Nephron (organoid): ENCODE results near the gene NKG7.

ENCODE experiments used
- H3K27ac Mint-ChIP-seq, 3 experiments: 2 replicates each; pipeline ENCODE4 v1.8.0; 2020; ENCODE audit warnings: mixed read lengths in 3 of 3, mild to moderate bottlenecking in 2 of 3, moderate library complexity in 1 of 3
- H3K27me3 Mint-ChIP-seq: 2 replicates; pipeline ENCODE4 v1.8.0; 2021; ENCODE audit warnings: low read depth, mild to moderate bottlenecking, moderate library complexity, mixed read lengths
- H3K36me3 Mint-ChIP-seq: 2 replicates; pipeline ENCODE4 v1.8.0; 2020; ENCODE audit warnings: low read depth, mixed read lengths
- H3K4me1 Mint-ChIP-seq: 2 replicates; pipeline ENCODE4 v1.8.0; 2020; ENCODE audit warnings: mixed read lengths
- H3K4me3 Mint-ChIP-seq, 3 experiments: 2 replicates each; pipeline ENCODE4 v1.8.0; 2020; ENCODE audit warnings: mild to moderate bottlenecking in 3 of 3, mixed read lengths in 3 of 3, moderate library complexity in 2 of 3
- H3K9me3 Mint-ChIP-seq: 2 replicates; pipeline ENCODE4 v1.8.0; 2020; ENCODE audit warnings: mixed read lengths
- TF ChIP-seq, protein P1 (sequence below), 3 experiments: fragments of 200-600 bp; sonication (generic); IDR thresholded peaks; one replicate each; pipeline ENCODE4 v1.5.0; 2021; ENCODE audit warnings: antibody characterized with exemption in 3 of 3; ENCODE audit not compliant: unreplicated experiment in 3 of 3

Gene NKG7

DNA sequence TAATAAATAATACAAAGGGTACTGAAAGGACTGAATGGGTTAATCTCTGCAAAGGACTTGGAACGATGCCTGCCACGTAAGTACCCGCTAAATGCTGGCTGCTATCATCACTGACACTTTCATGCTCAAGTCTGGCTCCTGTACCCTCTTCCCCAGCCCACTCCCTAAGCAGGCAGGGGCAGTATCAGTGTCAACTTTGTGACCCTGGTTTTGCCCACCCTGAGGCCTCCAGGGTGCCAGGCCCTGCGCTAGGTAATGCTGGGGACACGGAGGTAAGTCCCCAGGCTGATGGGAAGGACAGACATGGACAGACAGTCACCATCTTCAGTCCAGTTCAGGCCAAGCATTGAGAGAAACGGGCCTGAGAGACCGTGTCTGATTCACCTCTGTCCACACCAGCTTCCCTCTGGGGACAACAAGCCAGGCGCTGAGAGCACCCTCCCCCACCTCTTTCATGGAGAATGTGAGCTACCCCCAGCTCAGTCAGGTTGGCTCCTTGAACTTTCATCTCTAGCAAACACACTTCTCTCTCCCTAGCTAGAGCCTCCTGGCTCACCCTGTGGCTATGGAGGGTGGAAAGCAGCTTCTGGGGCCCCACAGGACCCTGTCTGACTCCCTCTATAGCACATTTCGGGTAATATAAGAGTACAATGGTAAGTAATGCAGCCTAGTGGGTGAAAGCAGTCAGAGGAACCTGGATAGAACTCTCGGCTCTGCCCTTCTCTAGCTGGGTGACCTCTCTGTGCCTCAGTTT lies 7.1 kb downstream of the NKG7 start:
- Mint-ChIP-seq H3K27me3 (no peaks in the 10 kb centered on the region), H3K27ac (peak overlapping the region; percentile 98 to 100 (median 99)), H3K9me3 (no peaks in the 10 kb centered on the region), H3K36me3 (no peaks in the 10 kb centered on the region), H3K4me1 (peaks cover 29% of the 10 kb centered on the region), H3K4me3 (peak overlapping the region; percentile 98 to 100 (median 99))
- TF ChIP-seq, protein P1, sequence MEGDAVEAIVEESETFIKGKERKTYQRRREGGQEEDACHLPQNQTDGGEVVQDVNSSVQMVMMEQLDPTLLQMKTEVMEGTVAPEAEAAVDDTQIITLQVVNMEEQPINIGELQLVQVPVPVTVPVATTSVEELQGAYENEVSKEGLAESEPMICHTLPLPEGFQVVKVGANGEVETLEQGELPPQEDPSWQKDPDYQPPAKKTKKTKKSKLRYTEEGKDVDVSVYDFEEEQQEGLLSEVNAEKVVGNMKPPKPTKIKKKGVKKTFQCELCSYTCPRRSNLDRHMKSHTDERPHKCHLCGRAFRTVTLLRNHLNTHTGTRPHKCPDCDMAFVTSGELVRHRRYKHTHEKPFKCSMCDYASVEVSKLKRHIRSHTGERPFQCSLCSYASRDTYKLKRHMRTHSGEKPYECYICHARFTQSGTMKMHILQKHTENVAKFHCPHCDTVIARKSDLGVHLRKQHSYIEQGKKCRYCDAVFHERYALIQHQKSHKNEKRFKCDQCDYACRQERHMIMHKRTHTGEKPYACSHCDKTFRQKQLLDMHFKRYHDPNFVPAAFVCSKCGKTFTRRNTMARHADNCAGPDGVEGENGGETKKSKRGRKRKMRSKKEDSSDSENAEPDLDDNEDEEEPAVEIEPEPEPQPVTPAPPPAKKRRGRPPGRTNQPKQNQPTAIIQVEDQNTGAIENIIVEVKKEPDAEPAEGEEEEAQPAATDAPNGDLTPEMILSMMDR (IDR thresholded peaks at IDR 0.05; ENCODE audit: unreplicated experiment in 3 of 3) = peak in 1 of 3 experiments; percentile 15

DNA sequence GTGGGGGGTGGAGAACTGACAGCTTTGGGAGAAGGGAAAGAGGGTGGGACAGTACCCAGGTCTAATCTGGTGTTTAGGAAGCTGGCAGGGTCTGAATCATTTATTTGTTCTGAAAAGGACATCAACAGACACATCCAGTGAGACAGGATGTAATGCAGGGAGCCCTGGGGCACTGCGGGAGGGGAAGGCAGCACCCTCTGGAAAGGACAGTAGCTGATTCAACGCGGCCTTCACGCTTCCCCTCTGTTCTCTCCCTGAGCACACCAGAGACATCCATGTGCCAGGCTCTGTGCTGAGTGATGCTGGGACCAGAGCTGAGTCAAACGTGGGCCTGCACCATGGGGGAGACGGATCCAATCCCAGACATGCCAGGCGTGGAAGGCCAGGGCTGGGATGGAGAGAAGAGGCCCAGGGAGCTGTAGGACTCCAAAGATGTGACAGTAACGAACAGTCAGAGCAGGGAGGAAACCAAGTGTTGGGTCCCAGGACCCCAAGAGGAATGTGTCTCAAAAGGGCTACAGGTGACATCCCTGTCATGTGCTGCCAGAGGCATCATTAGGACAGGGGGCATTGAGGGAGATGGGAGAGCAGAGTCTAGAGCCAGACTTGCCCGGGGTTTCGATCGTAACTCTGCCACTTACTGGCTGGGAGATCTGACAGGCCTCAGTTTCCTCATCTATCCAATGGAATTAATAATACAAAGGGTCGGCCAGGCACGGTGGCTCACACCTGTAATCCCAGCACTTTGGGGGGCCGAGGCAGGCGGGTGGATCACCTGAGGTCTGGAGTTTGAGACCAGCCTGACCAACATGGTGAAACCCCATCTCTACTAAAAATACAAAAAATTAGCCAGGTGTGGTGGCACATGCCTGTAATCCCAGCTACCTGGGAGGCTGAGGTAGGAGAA lies 8.0 kb downstream of the NKG7 start:
- no peaks in the 10 kb centered on the region for H3K27me3 Mint-ChIP-seq
- no peaks in the 10 kb centered on the region for H3K36me3 Mint-ChIP-seq
- peak overlapping the region; percentile 31 to 72 (median 70) for H3K27ac Mint-ChIP-seq
- H3K9me3 Mint-ChIP-seq = no peaks in the 10 kb centered on the region
- peaks cover 32% of the 10 kb centered on the region for H3K4me1 Mint-ChIP-seq
- TF ChIP-seq, protein P1 (IDR thresholded peaks at IDR 0.05; ENCODE audit: unreplicated experiment in 3 of 3) = no peak
- peak overlapping the region; percentile 69 to 77 (median 75) for H3K4me3 Mint-ChIP-seq

DNA sequence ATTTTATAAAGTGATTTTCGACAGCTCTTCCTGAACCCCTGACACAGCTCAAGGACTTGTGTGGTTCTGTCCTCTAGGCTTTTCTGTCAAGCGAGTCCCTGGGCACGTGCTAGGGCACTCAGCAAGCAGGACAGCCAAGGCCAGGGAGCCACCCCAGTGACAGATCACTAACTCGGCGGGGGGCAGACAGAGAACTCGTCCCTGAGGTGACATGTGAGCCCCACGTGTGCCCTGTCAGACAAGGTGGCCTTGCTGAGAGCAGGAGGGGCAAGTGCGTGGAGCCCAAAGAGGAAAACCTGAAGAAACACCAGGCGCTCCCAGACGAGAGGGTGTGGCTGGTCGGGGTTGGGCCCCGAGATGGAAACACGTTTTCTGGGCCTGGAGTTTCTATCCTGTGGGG lies 11.2 kb downstream of the NKG7 start:
- Mint-ChIP-seq H3K9me3 (no peaks in the 10 kb centered on the region), H3K4me3 (no peak overlapping the region), H3K4me1 (peaks cover 37% of the 10 kb centered on the region), H3K36me3 (peaks cover under 1% of the 10 kb centered on the region), H3K27me3 (no peaks in the 10 kb centered on the region), H3K27ac (no peak overlapping the region)
- TF ChIP-seq, protein P1 (IDR thresholded peaks at IDR 0.05; ENCODE audit: unreplicated experiment in 3 of 3) = no peak

DNA sequence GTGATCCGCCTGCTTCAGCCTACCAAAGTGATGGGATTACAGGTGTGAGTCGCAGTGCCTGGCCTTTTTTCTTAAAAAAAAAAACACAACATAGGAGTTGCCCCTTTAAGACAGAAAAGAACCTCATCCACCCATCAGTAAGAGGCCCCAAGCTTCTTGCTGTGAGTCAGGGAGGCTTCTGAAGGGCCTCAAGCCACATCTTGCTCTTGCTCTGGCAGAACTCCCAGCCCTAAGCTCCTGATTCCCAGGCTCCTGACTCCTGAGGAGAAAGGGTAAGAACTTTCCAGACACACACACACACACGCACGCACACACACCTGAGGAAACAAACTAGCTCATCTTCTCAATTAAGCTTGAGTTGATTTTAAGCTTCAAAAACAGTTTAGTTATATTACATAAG lies 13.2 kb downstream of the NKG7 start:
- TF ChIP-seq, protein P1 (IDR thresholded peaks at IDR 0.05; ENCODE audit: unreplicated experiment in 3 of 3) = no peak
- H3K9me3 Mint-ChIP-seq = no peaks in the 10 kb centered on the region
- H3K27ac Mint-ChIP-seq = peak overlapping the region in 2 of 3 experiments; percentile 97
- H3K27me3 Mint-ChIP-seq = no peaks in the 10 kb centered on the region
- H3K4me1 Mint-ChIP-seq = peaks cover 37% of the 10 kb centered on the region
- H3K36me3 Mint-ChIP-seq = peaks cover 3% of the 10 kb centered on the region
- H3K4me3 Mint-ChIP-seq = peak overlapping the region in 2 of 3 experiments; percentile 14 to 33

DNA sequence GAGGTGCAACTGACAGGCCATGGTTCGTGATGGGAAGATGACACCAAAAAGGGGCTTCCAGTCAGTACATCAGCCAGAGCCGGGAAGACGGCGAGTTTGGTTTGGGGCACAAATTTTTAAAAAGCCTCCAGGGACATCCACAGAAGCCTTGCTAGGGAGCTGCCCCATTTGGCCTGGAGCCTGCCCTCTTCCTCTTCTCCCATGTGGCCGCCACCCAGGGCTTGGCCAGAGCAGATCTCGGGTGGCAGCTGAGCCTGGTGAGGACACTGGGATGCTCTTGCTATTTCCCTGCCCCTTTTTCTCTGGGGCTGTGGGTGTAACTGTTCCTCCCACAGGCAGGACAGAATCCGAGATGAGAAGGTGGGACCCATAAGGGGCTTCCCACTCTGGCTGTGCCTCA lies 14.5 kb downstream of the NKG7 start:
- Mint-ChIP-seq H3K4me1 (peaks cover 30% of the 10 kb centered on the region), H3K27ac (peak overlapping the region in 2 of 3 experiments; percentile 53 to 58), H3K27me3 (no peaks in the 10 kb centered on the region), H3K4me3 (no peak overlapping the region), H3K9me3 (no peaks in the 10 kb centered on the region), H3K36me3 (peaks cover 3% of the 10 kb centered on the region)
- TF ChIP-seq, protein P1 (IDR thresholded peaks at IDR 0.05; ENCODE audit: unreplicated experiment in 3 of 3) = no peak
